K562 (cell line): ENCODE results near the gene CERS4. TPM values are rescaled to one million over a fixed set of nuclear protein-coding genes. Genes with fewer than 3 reads are reported as not detected.
A peak's percentile ranks its signal among the peaks of the same experiment; 100 is the strongest.
"Not testable (repeated sequence)": the region's sequence is repeated elsewhere in the genome, so short reads cannot be mapped to it uniquely, and the experiment has no call there.

ENCODE experiments used
- ATAC-seq: fragments of 200-7000 bp; cut with Tn5 transposase; 3 replicates; pipeline ENCODE4 v1.9.1; 2020; ENCODE audit warnings: moderate library complexity
- BruUV-seq: library from RNA; stranded (reverse); fragments of 400-500 nt; replicated peaks from 2 replicates; lab custom pipeline; 2021; lab: Mats Ljungman, UMichigan
- CTCF ChIA-PET: fragments of 300-600 bp; formaldehyde crosslinking; extraction: SDS; loops from one replicate; lab custom pipeline; 2021; ENCODE audit warnings: low intra/inter-chr PET ratio; lab: Yijun Ruan, JAX
- POLR2A ChIA-PET: fragments of 300-600, 350-650 bp; sonication (Branson Sonifier 250); formaldehyde crosslinking; extraction: SDS; loops from one replicate; lab custom pipeline; 2021; ENCODE audit warnings: antibody characterized with exemption, inconsistent platforms; lab: Yijun Ruan, JAX
- DNase-seq, 4 experiments: peaks; one replicate each; pipeline versions ENCODE4 v3.0.0 to v3.0.0-alpha.2; 2011 to 2018; ENCODE audit warnings: low spot score in 3 of 4, mixed read lengths in 3 of 4; ENCODE audit errors: extremely low read depth in 1 of 4
- FAIRE-seq: peaks from 2 replicates; lab custom pipeline; 2011; peaks lifted over from hg19 to GRCh38; lab: Jason Lieb, UNC
- H2AFZ ChIP-seq: 2 replicates; pipeline ENCODE4 v1.6.0; 2011; ENCODE audit warnings: low read depth, low read length, control low read depth, inconsistent platforms
- H3K27ac ChIP-seq: fragments of 200-600 bp; 3 replicates; pipeline ENCODE4 v1.8.0; 2011; ENCODE audit warnings: low read depth, mild to moderate bottlenecking, control low read depth, inconsistent platforms, low read length, moderate library complexity, mixed read lengths; ENCODE audit errors: extremely low read depth
- H3K27me3 ChIP-seq, 2 experiments: fragments of 300-600 bp in 1 of 2; 2 replicates in 1 of 2; 3 replicates in 1 of 2; pipeline versions ENCODE4 v1.6.0 to v1.8.0; 2011; ENCODE audit warnings: inconsistent platforms in 2 of 2, low read length in 2 of 2, mild to moderate bottlenecking in 1 of 2, mixed read lengths in 1 of 2, moderate library complexity in 1 of 2; ENCODE audit not compliant: control insufficient read depth in 2 of 2, insufficient read depth in 2 of 2
- H3K36me3 ChIP-seq: fragments of 300-600 bp; 3 replicates; pipeline ENCODE4 v1.8.0; 2011; ENCODE audit warnings: mild to moderate bottlenecking, low read length, inconsistent platforms; ENCODE audit not compliant: control insufficient read depth, insufficient read depth
- H3K4me1 ChIP-seq, 2 experiments: fragments of 200-600 bp in 1 of 2; replicated peaks in 1 of 2; 2 replicates in 1 of 2; 3 replicates in 1 of 2; pipeline versions ENCODE4 v1.5.1 to v1.8.0; 2011; ENCODE audit warnings: inconsistent platforms in 2 of 2, low read length in 2 of 2, mild to moderate bottlenecking in 1 of 2, mixed read lengths in 1 of 2, moderate library complexity in 1 of 2; ENCODE audit not compliant: control insufficient read depth in 2 of 2, insufficient read depth in 2 of 2
- H3K4me2 ChIP-seq: 2 replicates; pipeline ENCODE4 v1.6.1; 2011; ENCODE audit warnings: low read length, control low read depth, inconsistent platforms, mixed read lengths; ENCODE audit not compliant: insufficient read depth
- H3K4me3 ChIP-seq: fragments of 200-600 bp; sonication (generic), shearing (Covaris generic); 2 replicates; pipeline ENCODE4 v1.5.1; 2016; ENCODE audit warnings: control low read depth, inconsistent platforms
- H3K79me2 ChIP-seq: fragments of 200-600 bp; 3 replicates; pipeline ENCODE4 v1.8.0; 2011; ENCODE audit warnings: low read length, inconsistent platforms; ENCODE audit not compliant: control insufficient read depth, insufficient read depth
- H3K9ac ChIP-seq, 2 experiments: 2 replicates each; pipeline versions ENCODE4 v1.6.0 to v1.6.1; 2011; ENCODE audit warnings: low read depth in 2 of 2, low read length in 2 of 2, control low read depth in 1 of 2, inconsistent platforms in 1 of 2, mild to moderate bottlenecking in 1 of 2, mixed read lengths in 1 of 2; ENCODE audit not compliant: insufficient read depth in 1 of 2
- H3K9me1 ChIP-seq: one replicate; pipeline ENCODE4 v1.6.0; 2011; ENCODE audit warnings: inconsistent platforms, mild to moderate bottlenecking, low read length, moderate library complexity; ENCODE audit not compliant: control insufficient read depth, insufficient read depth
- H3K9me3 ChIP-seq: replicated peaks from 2 replicates; pipeline ENCODE4 v1.5.1; 2011; ENCODE audit warnings: low read depth, low read length, inconsistent platforms; ENCODE audit not compliant: control insufficient read depth, insufficient read depth
- H4K20me1 ChIP-seq: replicated peaks from 2 replicates; pipeline ENCODE4 v1.6.1; 2011; ENCODE audit warnings: low read length, inconsistent platforms, mixed read lengths; ENCODE audit not compliant: control insufficient read depth, insufficient read depth
- CHD2 ChIP-seq: IDR thresholded peaks from 2 replicates; pipeline ENCODE4 v1.6.1; 2011; ENCODE audit warnings: low read depth, low read length
- LEF1 ChIP-seq: fragments of 450-650 bp; IDR thresholded peaks from 2 replicates; pipeline ENCODE4 v1.6.1; 2016; ENCODE audit warnings: mild to moderate bottlenecking
- MCM5 ChIP-seq: fragments of 450-650 bp; IDR thresholded peaks from 2 replicates; pipeline ENCODE4 v1.6.1; 2016; ENCODE audit warnings: low read depth
- NFIC ChIP-seq: fragments of 450-650 bp; IDR thresholded peaks from 2 replicates; pipeline ENCODE4 v1.6.1; 2017; ENCODE audit warnings: mild to moderate bottlenecking, inconsistent platforms
- SAFB ChIP-seq: fragments of 200-400 bp; formaldehyde crosslinking; IDR thresholded peaks from 2 replicates; pipeline ENCODE4 v1.6.1; 2017; ENCODE audit warnings: low read depth, low read length, borderline replicate concordance
- whole genome bisulfite sequencing: fragments of 100-300 bp; shearing (Covaris generic); methylation state at CpG from one replicate; pipeline ENCODE4 v1.1.6; 2016; ENCODE audit warnings: low coverage, mixed read lengths; ENCODE audit not compliant: insufficient coverage; ENCODE audit errors: missing lambda C conversion rate; 5-methylcytosine and 5-hydroxymethylcytosine counted together
- in situ Hi-C: fragments of 300-500 bp; cut with MboI; formaldehyde crosslinking; loops from 4 replicates; pipeline ENCODE4 v1.15.0; 2018; ENCODE audit warnings: inconsistent platforms, mixed read lengths
- intact Hi-C: fragments of 100-400 bp; cut with micrococcal nuclease; formaldehyde crosslinking; loops from 2 replicates; pipeline ENCODE4 v1.14.2; 2022
- polyA plus RNA-seq, 8 experiments: library from polyadenylated mRNA; depleted of rRNA in 4 of 8; stranded (reverse) in 5 of 8; unstranded in 3 of 8; fragments of >200 nt; fragmentation: Nextera tagmentation in 2 of 8; fragmentation: Illumina TruSeq in 1 of 8; extraction: Ambion mirVana in 2 of 8; extraction: Trizol in 1 of 8; gene quantifications; 2 replicates each; pipeline versions ENCODE4 v1.2.1 to v1.2.3, GENCODE V29; 2011 to 2014; ENCODE audit warnings: inconsistent platforms in 1 of 8, missing spikeins in 1 of 8
- total RNA-seq, 7 experiments: library from RNA; depleted of rRNA in 6 of 7; stranded (reverse); fragments of >200 nt in 6 of 7; fragmentation: Illumina TruSeq in 2 of 7; extraction: Trizol in 2 of 7; gene quantifications; 2 replicates each; pipeline versions ENCODE4 v1.2.1 to v1.2.3, GENCODE V29; 2011 to 2021; ENCODE audit warnings: low replicate concordance in 1 of 7

The CERS4 gene
- total and polyA plus RNA-seq, 9 of the 15 experiments (the other 6 are each of a cell fraction or from before 2014, with no cell fraction given), result 0.14 to 4.4 (median 2.9) TPM; not detected in 1

DNA sequence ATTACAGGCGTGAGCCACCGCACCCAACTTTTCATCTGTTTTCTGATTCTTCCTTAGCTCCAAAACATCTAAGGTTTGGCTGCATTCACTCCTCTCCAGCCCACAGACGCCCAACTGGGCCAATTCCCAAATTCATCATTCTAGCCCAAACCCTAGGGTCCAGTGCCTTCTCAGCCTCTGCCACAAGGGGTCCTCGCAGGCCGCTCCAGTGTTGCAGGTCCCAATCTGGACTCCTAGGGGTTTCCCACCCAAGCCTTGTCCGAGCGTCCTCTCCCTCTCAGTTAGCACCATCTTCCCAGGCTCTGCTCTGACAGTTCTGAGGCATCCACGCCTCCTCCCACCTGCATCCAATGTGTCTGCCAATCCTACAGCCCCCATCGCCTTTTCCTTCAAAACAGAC, 82.2 kb downstream of the CERS4 start:
- H3K4me2 ChIP-seq, H3K27me3 ChIP-seq, POLR2A ChIA-PET, H3K9ac ChIP-seq, intact Hi-C loops, BruUV-seq, H3K4me1 ChIP-seq, H3K9me1 ChIP-seq, CTCF ChIA-PET, H3K27ac ChIP-seq, in situ Hi-C loops, H2AFZ ChIP-seq, DNase-seq, H3K79me2 ChIP-seq, H3K9me3 ChIP-seq, H4K20me1 ChIP-seq, H3K4me3 ChIP-seq, H3K36me3 ChIP-seq: not testable (repeated sequence)
- FAIRE-seq, result peak; percentile 92
- ATAC-seq, result peak; percentile 90
- WGBS, result no CpG with 5 or more reads among the region's 9 CpGs

DNA sequence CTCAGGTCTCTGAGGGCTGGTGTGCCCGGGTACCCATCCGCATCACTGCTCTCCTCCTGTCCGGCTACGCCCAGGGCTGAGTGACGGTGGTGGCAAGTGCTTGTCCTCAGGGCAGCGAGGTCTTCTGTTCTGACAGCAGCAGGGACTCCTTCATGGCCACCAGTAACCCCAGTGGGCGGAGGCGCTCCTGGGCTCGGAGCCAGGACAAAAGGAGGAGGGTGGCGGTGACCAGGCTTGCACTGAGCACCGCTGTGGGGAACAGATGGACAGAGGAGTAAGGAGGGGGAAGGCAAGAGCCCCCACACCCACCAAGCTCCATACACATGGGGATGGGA, 93.2 kb downstream of the CERS4 start:
- ATAC-seq (no peak), FAIRE-seq (no peak), DNase-seq (peak in 3 of 4 experiments; percentile 11 to 30 (median 24))
- Histone ChIP-seq H4K20me1 (no peaks in the 10 kb centered on the region; the same call in 1 of the 2 replicates), H3K9me1 (no peaks in the 10 kb centered on the region), H3K4me1 (peaks cover 21 to 48% of the 10 kb centered on the region in 2 experiments; a peak in 4 of 5 replicates), H3K79me2 (peaks cover 18% of the 10 kb centered on the region), H3K9ac (peak overlapping the region in 1 of 2 experiments; percentile 50; a peak in 2 of 4 replicates), H3K27me3 (no peaks in the 10 kb centered on the region), H2AFZ (no peak overlapping the region), H3K27ac (no peak overlapping the region), H3K36me3 (peaks cover 33% of the 10 kb centered on the region; the same call in 1 of the 3 replicates), H3K9me3 (no peaks in the 10 kb centered on the region), H3K4me3 (no peak overlapping the region), H3K4me2 (no peak overlapping the region)
- in situ Hi-C loops, result no loop called here
- TF ChIP-seq SAFB, result no peak
- peak; percentile 68 for TF ChIP-seq NFIC
- TF ChIP-seq LEF1, result no peak
- TF ChIP-seq MCM5, result no peak
- no peak for TF ChIP-seq CHD2
- POLR2A ChIA-PET, result interaction anchor here (0.6 to 1.1 kb wide), 4 partner anchors 8 to 58 kb away, joined by 3 to 5 read pairs (median 4); no protein-coding TSS in a partner anchor
- 77% methylated on average over 7 of the region's 11 CpGs for WGBS
- intact Hi-C loops, result no loop called here
- CTCF ChIA-PET, result no interaction called here
- BruUV-seq, result no TSS peak
